Breast epithelium (tissue), 4 donors: ENCODE data around the gene GATAD2A. TPM values are rescaled to one million over a fixed set of nuclear protein-coding genes. Genes with fewer than 3 reads are reported as not detected.

ENCODE experiments used
- DNase-seq, 2 donors: peaks; one replicate each; pipeline ENCODE4 v3.0.0-alpha.2; 2019; ENCODE audit warnings: low spot score in 2 of 2
- H3K27ac ChIP-seq, 2 donors: fragments of 200-600 bp; sonication (generic) in 1 of 2; one replicate each; pipeline ENCODE4 v1.5.1; 2016 to 2019; ENCODE audit warnings: mild to moderate bottlenecking in 1 of 2
- H3K27me3 ChIP-seq, 2 donors: fragments of 200-600 bp; sonication (generic) in 1 of 2; one replicate each; pipeline versions ENCODE4 v1.5.1 to v1.6.0; 2017 to 2019; ENCODE audit warnings: control low read depth in 1 of 2, mild to moderate bottlenecking in 1 of 2
- H3K36me3 ChIP-seq: fragments of 200-600 bp; one replicate; pipeline ENCODE4 v1.5.1; 2019
- H3K4me1 ChIP-seq, 2 donors: fragments of 200-600 bp; sonication (generic); one replicate each; pipeline ENCODE4 v1.5.1; 2016 to 2019; ENCODE audit warnings: control low read depth in 1 of 2
- H3K4me3 ChIP-seq, 3 donors: fragments of 200-600 bp; sonication (generic); 1 replicate in 2 of 3; 2 replicates in 1 of 3; pipeline ENCODE4 v1.5.1; 2016 to 2019; ENCODE audit warnings: mild to moderate bottlenecking in 3 of 3, moderate library complexity in 2 of 3
- H3K9me3 ChIP-seq, 2 donors: fragments of 200-600 bp; sonication (generic) in 1 of 2; one replicate each; pipeline ENCODE4 v1.5.1; 2016 to 2019; ENCODE audit warnings: control low read depth in 1 of 2
- CTCF ChIP-seq, 3 donors: fragments of 450-650 bp; IDR thresholded peaks; one replicate each; pipeline ENCODE4 v1.5.1; 2016 to 2017; ENCODE audit warnings: antibody characterized with exemption in 3 of 3, mild to moderate bottlenecking in 3 of 3, moderate library complexity in 3 of 3
- POLR2A ChIP-seq: fragments of 450-650 bp; IDR thresholded peaks from one replicate; pipeline ENCODE4 v1.6.1; 2016; ENCODE audit warnings: antibody characterized with exemption, mild to moderate bottlenecking, moderate library complexity
- POLR2AphosphoS5 ChIP-seq, 3 donors: sonication (generic); formaldehyde crosslinking; IDR thresholded peaks; one replicate each; pipeline ENCODE4 v1.6.1; 2017; ENCODE audit warnings: antibody characterized with exemption in 3 of 3
- intact Hi-C: fragments of 100-400 bp; cut with DNase I; formaldehyde crosslinking; loops from one replicate; pipeline ENCODE4 v1.15.1; 2023; ENCODE audit warnings: low total_unique reads
- total RNA-seq, 3 donors: library from RNA; depleted of rRNA; stranded (reverse); fragments of >200 nt; gene quantifications; one replicate each; pipeline ENCODE4 v1.1.0, GENCODE V29; 2016

GATAD2A gene
- total RNA-seq, 3 donors from 2014 or later: 29.1 to 38.7 (median 33.6) TPM

GRCh38 chr19:19501798-19502197, 96.3 kb downstream of the GATAD2A start:
- Histone ChIP-seq H3K36me3 (peaks cover 17% of the 10 kb centered on the region), H3K9me3 (no peaks in the 10 kb centered on the region), H3K27me3 (no peaks in the 10 kb centered on the region), H3K27ac (no peak overlapping the region), H3K4me3 (no peak overlapping the region), H3K4me1 (no peaks in the 10 kb centered on the region)
- TF ChIP-seq CTCF (IDR thresholded peaks at IDR 0.05): no peak
- no peak for TF ChIP-seq POLR2A
- TF ChIP-seq POLR2AphosphoS5 (IDR thresholded peaks at IDR 0.05): no peak
- intact Hi-C loops: no loop called here
- DNase-seq: no peak

- Histone ChIP-seq H3K27ac (no peak overlapping the region), H3K4me3 (no peak overlapping the region), H3K9me3 (no peaks in the 10 kb centered on the region), H3K4me1 (no peaks in the 10 kb centered on the region), H3K27me3 (no peaks in the 10 kb centered on the region), H3K36me3 (peaks cover 17% of the 10 kb centered on the region)
- TF ChIP-seq POLR2AphosphoS5 (IDR thresholded peaks at IDR 0.05): no peak
- no peak for TF ChIP-seq CTCF (IDR thresholded peaks at IDR 0.05)
- TF ChIP-seq POLR2A: no peak
- intact Hi-C loops: no loop called here
- no peak for DNase-seq
These were observed 96.8 kb downstream of the GATAD2A start for GRCh38 chr19:19502281-19502680.

- Histone ChIP-seq H3K36me3 (peaks cover 17% of the 10 kb centered on the region), H3K4me3 (no peak overlapping the region), H3K27me3 (no peaks in the 10 kb centered on the region), H3K9me3 (no peaks in the 10 kb centered on the region), H3K4me1 (no peaks in the 10 kb centered on the region), H3K27ac (no peak overlapping the region)
- intact Hi-C loops: no loop called here
- no peak for TF ChIP-seq POLR2AphosphoS5 (IDR thresholded peaks at IDR 0.05)
- no peak for TF ChIP-seq CTCF (IDR thresholded peaks at IDR 0.05)
- TF ChIP-seq POLR2A: no peak
- DNase-seq: no peak
These were observed 97.5 kb downstream of the GATAD2A start for GRCh38 chr19:19502808-19503602.

GRCh38 chr19:19504754-19505668, 99.5 kb downstream of the GATAD2A start:
- no peak for TF ChIP-seq CTCF (IDR thresholded peaks at IDR 0.05)
- TF ChIP-seq POLR2AphosphoS5 (IDR thresholded peaks at IDR 0.05): no peak
- no peak for TF ChIP-seq POLR2A
- Histone ChIP-seq H3K4me3 (no peak overlapping the region), H3K27me3 (no peaks in the 10 kb centered on the region), H3K27ac (no peak overlapping the region), H3K9me3 (no peaks in the 10 kb centered on the region), H3K4me1 (no peaks in the 10 kb centered on the region), H3K36me3 (peaks cover 13% of the 10 kb centered on the region)
- no peak for DNase-seq
- intact Hi-C loops: no loop called here
